ENCODE measurements around the gene SLCO1C1. TPM values are rescaled to one million over a fixed set of nuclear protein-coding genes. Genes with fewer than 3 reads are reported as not detected.
A peak's percentile ranks its signal among the peaks of the same experiment; 100 is the strongest.

SLCO1C1 gene
- polyA plus RNA-seq, 10 donors, result 0.36 to 1.2 (median 0.67) TPM

DNA sequence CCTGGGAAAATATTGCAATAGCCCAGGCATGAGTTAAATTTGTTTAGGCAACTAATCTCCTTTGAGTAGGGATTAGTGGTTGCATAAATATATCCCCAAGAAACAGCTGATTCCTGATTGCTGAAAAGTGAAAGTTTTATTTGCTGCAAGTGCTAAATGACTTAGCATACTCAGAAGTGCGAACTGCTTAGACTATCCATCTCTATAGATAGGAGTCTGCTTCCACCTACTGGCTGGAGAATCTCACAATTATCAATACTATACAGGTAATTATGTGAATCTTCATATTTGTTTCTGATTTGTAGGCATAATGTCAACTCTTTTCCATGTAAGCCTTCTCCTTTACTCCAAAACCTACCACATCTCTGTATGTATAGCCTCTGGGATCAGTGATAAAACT, 103.4 kb downstream of the SLCO1C1 start:
- peak; percentile 12 to 57 (median 37) for DNase-seq

DNA sequence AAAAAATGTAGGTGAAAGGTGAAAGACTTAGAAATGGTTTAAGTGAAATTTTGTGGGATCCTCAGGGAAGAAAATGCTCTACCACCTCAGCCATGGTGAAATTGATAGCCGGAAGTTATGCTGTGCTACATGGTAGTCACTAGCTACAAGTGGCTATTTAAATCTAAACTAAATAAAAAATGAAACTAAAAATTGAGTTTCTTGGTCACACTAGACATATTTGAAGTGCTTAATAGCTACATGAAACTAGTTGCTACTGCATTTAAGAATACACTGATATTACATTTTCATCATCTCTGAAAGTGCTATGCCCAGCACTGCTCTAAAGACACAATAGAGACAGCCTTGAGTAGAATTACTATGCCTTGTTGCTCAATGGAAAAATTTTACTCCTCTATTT, 105.0 kb downstream of the SLCO1C1 start:
- DNase-seq, result no peak

- DNase-seq, result no peak
Observed at GRCh38 chr12:20801035-20801434, 105.9 kb downstream of the SLCO1C1 start.

Other genes with a start within 250 kb of the SLCO1C1 start
- gene SLCO1B3, start 115.4 kb downstream of the SLCO1C1 start, polyA plus RNA-seq (ENCODE audit: insufficient read length in 10 of 10), result under 1 TPM in 1 of 10 donors, not detected in 9; 0.07 TPM

All from muscle of back (tissue), 11 donors.